ENCODE results near the gene CNNM4.

GRCh38 chr2:96815326-96816126, 54.8 kb downstream of the CNNM4 start:
- TF ChIP-seq, protein P1, sequence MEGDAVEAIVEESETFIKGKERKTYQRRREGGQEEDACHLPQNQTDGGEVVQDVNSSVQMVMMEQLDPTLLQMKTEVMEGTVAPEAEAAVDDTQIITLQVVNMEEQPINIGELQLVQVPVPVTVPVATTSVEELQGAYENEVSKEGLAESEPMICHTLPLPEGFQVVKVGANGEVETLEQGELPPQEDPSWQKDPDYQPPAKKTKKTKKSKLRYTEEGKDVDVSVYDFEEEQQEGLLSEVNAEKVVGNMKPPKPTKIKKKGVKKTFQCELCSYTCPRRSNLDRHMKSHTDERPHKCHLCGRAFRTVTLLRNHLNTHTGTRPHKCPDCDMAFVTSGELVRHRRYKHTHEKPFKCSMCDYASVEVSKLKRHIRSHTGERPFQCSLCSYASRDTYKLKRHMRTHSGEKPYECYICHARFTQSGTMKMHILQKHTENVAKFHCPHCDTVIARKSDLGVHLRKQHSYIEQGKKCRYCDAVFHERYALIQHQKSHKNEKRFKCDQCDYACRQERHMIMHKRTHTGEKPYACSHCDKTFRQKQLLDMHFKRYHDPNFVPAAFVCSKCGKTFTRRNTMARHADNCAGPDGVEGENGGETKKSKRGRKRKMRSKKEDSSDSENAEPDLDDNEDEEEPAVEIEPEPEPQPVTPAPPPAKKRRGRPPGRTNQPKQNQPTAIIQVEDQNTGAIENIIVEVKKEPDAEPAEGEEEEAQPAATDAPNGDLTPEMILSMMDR (IDR thresholded peaks at IDR 0.05) = no peak
- TF ChIP-seq POLR2A (IDR thresholded peaks at IDR 0.05) = no peak

Measured in right lobe of liver (tissue), 4 donors.